Activated B cell treated with CpG ODN at 0.5 μM for 24 hours (primary cell): ENCODE data around the gene LY6G5C. TPM values are rescaled to one million over a fixed set of nuclear protein-coding genes. Genes with fewer than 3 reads are reported as not detected.

Source experiments
- ATAC-seq: fragments of 200-7000 bp; cut with Tn5 transposase; one replicate; pipeline ENCODE4 v1.10.0; 2021; ENCODE audit warnings: low read depth, mild to moderate bottlenecking, moderate library complexity
- CTCF ChIA-PET: fragments of 350-600 bp; sonication (Branson Sonifier 250); formaldehyde crosslinking; loops from one replicate; lab custom pipeline; 2021; ENCODE audit warnings: antibody characterized with exemption; lab: Charles Lee
- POLR2A ChIA-PET: fragments of 350-600 bp; sonication (Branson Sonifier 250); formaldehyde crosslinking; loops from one replicate; lab custom pipeline; 2021; ENCODE audit warnings: antibody characterized with exemption; lab: Charles Lee
- DNase-seq: peaks from one replicate; pipeline ENCODE4 v3.0.0; 2022
- H3K27ac Mint-ChIP-seq: one replicate; pipeline ENCODE4 v1.8.0; 2020; ENCODE audit warnings: mixed read lengths
- H3K27me3 Mint-ChIP-seq: one replicate; pipeline ENCODE4 v1.8.0; 2021; ENCODE audit warnings: mixed read lengths
- H3K36me3 Mint-ChIP-seq: one replicate; pipeline ENCODE4 v1.8.0; 2021; ENCODE audit warnings: low read depth, mixed read lengths
- H3K4me1 Mint-ChIP-seq: one replicate; pipeline ENCODE4 v1.8.0; 2021; ENCODE audit warnings: mixed read lengths
- H3K4me3 Mint-ChIP-seq: one replicate; pipeline ENCODE4 v1.8.0; 2020; ENCODE audit warnings: mild to moderate bottlenecking, mixed read lengths
- H3K9me3 Mint-ChIP-seq: one replicate; pipeline ENCODE4 v1.8.0; 2020; ENCODE audit warnings: mixed read lengths
- intact Hi-C: fragments of 100-400 bp; cut with micrococcal nuclease; formaldehyde crosslinking; loops from one replicate; pipeline ENCODE4 v1.15.1; 2024
- total RNA-seq: library from RNA; stranded (reverse); gene quantifications from 2 replicates; pipeline ENCODE4 v1.2.3, GENCODE V29; 2022
- TF ChIP-seq, protein P1 (sequence below): fragments of 200-600 bp; IDR thresholded peaks from one replicate; pipeline ENCODE4 v1.8.0; 2022; ENCODE audit warnings: antibody characterized with exemption, mild to moderate bottlenecking

Gene LY6G5C
- total RNA-seq, 1 donor from 2014 or later = 0.73 TPM

DNA sequence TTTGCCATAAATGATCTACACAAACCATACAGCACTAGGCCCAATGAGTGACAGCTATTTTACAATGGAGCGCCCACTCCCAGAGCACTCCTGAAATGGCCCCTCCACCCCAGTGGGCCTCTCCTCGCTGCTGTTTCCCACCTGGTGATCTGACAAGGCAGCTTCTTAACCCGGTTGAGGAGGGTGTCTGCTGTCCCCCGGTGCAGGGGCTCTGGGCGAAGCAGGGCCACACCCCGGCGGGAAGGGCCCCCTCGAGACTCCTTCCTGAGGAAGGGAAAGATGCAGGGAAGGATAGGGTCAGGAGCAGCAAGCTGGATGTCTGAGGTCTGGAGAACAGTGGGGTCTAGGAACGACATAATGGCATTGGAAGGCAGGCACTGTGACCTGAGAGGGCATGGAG is 12.0 kb upstream of the LY6G5C start:
- CTCF ChIA-PET = interaction anchor here (1.4 kb wide), 1 partner anchor 71 kb away, joined by 4 read pairs; no protein-coding TSS in a partner anchor

DNA sequence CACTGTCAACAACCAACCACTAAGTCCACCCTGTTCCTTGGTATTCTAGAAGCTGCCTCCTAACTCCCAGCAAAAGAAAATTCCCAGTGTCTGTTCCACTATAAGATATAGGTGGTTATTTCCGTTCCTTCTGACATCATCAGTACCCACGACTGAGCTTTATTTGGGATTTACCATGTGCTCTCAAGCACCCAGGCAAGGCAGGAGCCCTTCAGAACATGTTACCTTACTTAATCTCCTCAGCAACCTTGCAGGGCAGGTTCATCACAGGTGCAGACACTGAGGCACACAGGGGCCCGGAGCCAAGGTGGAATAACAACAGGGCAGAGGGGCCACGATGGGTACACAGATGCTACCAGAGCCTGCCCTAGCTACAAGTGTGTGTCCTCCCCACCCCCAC is 11.5 kb upstream of the LY6G5C start:
- Mint-ChIP-seq H3K27me3 (no peaks in the 10 kb centered on the region), H3K4me1 (peaks cover 15% of the 10 kb centered on the region), H3K9me3 (no peaks in the 10 kb centered on the region), H3K4me3 (no peak overlapping the region), H3K27ac (no peak overlapping the region), H3K36me3 (peaks cover 90% of the 10 kb centered on the region)
- ATAC-seq (no peak), DNase-seq (no peak)
- intact Hi-C loops = no loop called here
- TF ChIP-seq, protein P1, sequence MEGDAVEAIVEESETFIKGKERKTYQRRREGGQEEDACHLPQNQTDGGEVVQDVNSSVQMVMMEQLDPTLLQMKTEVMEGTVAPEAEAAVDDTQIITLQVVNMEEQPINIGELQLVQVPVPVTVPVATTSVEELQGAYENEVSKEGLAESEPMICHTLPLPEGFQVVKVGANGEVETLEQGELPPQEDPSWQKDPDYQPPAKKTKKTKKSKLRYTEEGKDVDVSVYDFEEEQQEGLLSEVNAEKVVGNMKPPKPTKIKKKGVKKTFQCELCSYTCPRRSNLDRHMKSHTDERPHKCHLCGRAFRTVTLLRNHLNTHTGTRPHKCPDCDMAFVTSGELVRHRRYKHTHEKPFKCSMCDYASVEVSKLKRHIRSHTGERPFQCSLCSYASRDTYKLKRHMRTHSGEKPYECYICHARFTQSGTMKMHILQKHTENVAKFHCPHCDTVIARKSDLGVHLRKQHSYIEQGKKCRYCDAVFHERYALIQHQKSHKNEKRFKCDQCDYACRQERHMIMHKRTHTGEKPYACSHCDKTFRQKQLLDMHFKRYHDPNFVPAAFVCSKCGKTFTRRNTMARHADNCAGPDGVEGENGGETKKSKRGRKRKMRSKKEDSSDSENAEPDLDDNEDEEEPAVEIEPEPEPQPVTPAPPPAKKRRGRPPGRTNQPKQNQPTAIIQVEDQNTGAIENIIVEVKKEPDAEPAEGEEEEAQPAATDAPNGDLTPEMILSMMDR = no peak
- ChIA-PET CTCF (interaction anchor here (1.4 kb wide), 1 partner anchor 71 kb away, joined by 4 read pairs; no protein-coding TSS in a partner anchor), POLR2A (interaction anchor here (0.5 to 0.7 kb wide), 2 partner anchors 23 to 79 kb away, joined by 4 to 8 read pairs; partner anchors contain the start of gene LY6G6D)

More for the DNA sequence above, 12.0 kb upstream of the LY6G5C start:
- Mint-ChIP-seq H3K27me3 (no peaks in the 10 kb centered on the region), H3K4me3 (no peak overlapping the region), H3K4me1 (peaks cover 15% of the 10 kb centered on the region), H3K9me3 (no peaks in the 10 kb centered on the region), H3K27ac (no peak overlapping the region), H3K36me3 (peaks cover 90% of the 10 kb centered on the region)
- TF ChIP-seq, protein P1 = no peak
- no peak for ATAC-seq
- POLR2A ChIA-PET = interaction anchor here (0.7 kb wide), 1 partner anchor 22 kb away, joined by 4 read pairs; the partner anchor contains the start of gene LY6G6D
- DNase-seq = no peak
- intact Hi-C loops = no loop called here

DNA sequence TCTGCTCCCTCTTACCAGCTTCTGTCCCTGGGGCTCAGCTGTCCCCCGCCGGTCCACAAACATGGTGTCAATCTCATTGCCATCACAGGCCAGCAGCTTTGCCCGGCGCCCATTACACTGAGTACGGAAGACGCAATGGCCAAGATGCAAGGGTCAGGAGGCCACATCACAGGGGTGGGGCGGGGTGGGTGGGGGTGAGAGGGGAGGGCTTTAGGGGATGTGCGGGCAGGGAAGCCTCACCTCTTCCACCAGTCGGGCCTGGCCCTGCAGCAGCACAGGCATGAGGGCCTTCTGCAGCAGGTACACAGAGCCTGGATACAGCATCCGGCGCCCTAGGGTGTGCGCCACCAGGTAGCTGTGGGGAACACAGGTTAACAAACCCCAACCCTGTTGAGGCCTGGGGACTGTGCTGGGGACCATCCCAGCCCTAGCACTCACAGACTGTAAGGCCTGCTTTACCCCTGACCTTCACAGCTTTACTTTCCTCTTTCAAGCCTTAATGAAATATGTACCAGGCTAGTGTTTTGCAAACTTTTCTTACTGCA is 10.8 kb upstream of the LY6G5C start:
- POLR2A ChIA-PET = no interaction called here
- TF ChIP-seq, protein P1 = no peak
- no peak overlapping the region for H3K27ac Mint-ChIP-seq
- DNase-seq = no peak
- no peak overlapping the region for H3K4me3 Mint-ChIP-seq
- CTCF ChIA-PET = no interaction called here
- ATAC-seq = no peak
- H3K27me3 Mint-ChIP-seq = no peaks in the 10 kb centered on the region
- intact Hi-C loops = no loop called here
- no peaks in the 10 kb centered on the region for H3K9me3 Mint-ChIP-seq
- H3K4me1 Mint-ChIP-seq = peaks cover 15% of the 10 kb centered on the region
- H3K36me3 Mint-ChIP-seq = peaks cover 90% of the 10 kb centered on the region

DNA sequence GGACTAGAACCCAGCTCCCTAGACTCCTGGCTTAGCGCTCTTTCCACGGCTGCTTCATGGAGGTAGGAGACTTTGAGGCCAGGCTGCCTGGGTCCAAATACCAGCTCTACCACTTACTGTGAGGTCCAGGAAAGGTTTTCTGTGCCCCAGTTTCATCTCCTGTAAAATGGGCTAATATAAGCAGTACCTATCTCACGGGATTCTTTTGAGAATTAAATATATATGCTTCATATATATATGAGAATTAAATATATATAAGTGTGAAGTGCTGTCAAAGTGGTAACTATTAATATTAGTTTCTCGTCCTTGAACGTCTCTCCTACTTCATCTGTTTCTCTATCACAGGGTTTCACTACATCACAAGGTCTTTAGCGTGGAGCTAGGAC is 10.2 kb upstream of the LY6G5C start:
- H3K36me3 Mint-ChIP-seq = peaks cover 90% of the 10 kb centered on the region
- H3K27me3 Mint-ChIP-seq = no peaks in the 10 kb centered on the region
- H3K9me3 Mint-ChIP-seq = no peaks in the 10 kb centered on the region
- no peak for DNase-seq
- intact Hi-C loops = no loop called here
- TF ChIP-seq, protein P1 = no peak
- H3K4me3 Mint-ChIP-seq = no peak overlapping the region
- no peak overlapping the region for H3K27ac Mint-ChIP-seq
- POLR2A ChIA-PET = interaction anchor here (2.2 kb wide), 1 partner anchor 12 kb away, joined by 9 read pairs; the partner anchor contains the start of gene ABHD16A
- no peak for ATAC-seq
- CTCF ChIA-PET = no interaction called here
- peaks cover 15% of the 10 kb centered on the region for H3K4me1 Mint-ChIP-seq

DNA sequence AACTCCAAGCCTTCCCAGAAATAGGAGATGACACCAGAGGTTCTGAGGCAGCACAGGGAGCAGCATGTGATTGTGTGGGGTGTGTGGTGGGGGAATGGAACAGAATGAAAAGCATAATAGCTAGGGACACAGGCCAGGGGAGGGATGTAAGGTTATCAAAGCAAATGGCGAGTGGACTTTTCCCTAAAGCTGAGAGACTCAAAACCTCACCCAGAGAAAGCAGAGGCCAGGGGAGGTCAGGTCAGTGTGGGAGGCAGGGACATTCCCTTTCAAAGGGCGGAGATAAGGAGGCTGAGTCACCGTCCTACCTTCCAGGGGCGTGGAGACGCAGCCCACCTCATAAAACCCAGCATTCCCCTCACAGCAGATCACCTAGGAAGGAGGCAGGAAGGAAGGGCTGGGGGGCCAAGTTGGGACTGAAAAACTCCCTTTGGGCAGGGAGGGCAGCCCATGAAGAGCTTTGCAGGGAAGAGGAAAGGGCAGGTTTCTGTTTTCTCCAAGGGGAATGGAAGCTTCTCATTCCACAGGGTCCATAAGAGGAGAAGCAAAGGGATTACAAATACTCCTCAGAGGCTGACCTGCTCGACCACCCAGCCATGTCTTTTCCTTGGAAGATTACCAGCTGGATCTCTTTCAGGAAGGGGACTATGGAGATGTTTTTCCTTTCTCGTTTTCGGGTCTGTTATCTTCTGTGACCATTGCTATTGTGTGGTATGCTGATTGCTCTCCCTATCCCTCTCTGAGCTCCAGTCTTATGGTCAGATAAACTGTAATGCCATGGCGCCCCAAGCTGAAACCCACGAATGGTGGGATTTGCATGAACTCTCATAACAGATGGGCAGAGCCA is 9.6 kb upstream of the LY6G5C start:
- no peaks in the 10 kb centered on the region for H3K9me3 Mint-ChIP-seq
- H3K27me3 Mint-ChIP-seq = no peaks in the 10 kb centered on the region
- H3K36me3 Mint-ChIP-seq = peaks cover 90% of the 10 kb centered on the region
- CTCF ChIA-PET = no interaction called here
- H3K4me1 Mint-ChIP-seq = peaks cover 15% of the 10 kb centered on the region
- H3K4me3 Mint-ChIP-seq = no peak overlapping the region
- DNase-seq (no peak), ATAC-seq (no peak)
- POLR2A ChIA-PET = interaction anchor here (0.5 to 2.2 kb wide), 2 partner anchors 13 to 62 kb away, joined by 6 to 9 read pairs; partner anchors contain the start of gene ABHD16A
- intact Hi-C loops = no loop called here
- TF ChIP-seq, protein P1 = no peak
- no peak overlapping the region for H3K27ac Mint-ChIP-seq
